Measurements from ENCODE around the gene KCNJ13.

KCNJ13 gene

DNA sequence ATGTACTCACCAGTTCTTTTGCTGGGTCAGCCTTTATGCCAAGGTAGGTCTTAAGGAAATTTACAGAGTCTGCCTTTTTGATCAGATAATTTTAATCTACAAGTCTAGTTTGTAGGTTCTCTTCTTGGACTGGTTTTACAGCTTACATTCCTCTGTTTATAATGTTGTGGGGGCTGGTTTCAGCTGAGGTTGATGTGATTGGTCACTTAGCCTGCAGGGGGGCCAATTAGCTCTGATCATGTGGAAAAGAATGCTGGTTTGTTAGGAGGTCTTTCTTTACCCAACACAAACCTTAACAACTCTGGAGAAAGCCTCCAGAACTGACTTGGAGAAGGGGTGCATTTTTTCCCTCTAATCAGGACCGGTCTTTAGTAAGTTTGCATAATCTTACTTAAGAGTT is at the start of gene KCNJ13:
Gene KCNJ13 (minus strand): TSS at position 131 of the 400 bp plus-strand sequence. CDS start 5,203 bp downstream, outside the sequence.
- no peak for FAIRE-seq

DNA sequence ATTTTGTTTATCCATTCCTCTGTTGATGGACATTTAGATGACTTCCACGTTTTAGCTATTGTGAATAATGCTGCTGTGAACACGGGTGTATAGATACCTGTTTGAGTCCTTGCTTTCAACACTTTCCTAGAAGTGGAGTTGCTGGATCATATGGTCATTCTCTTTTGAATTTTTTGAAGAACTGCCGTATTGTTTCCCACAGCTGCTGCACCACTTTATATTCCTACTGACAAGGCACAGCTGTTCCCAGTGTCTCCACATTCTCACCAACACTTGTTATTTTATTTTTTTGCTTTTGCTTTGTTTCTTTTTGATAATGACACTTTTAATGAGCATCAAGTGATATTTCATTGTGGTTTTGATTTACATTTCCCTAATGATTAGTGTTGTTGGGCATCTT is 41.4 kb upstream of the KCNJ13 start:
- FAIRE-seq: no peak

DNA sequence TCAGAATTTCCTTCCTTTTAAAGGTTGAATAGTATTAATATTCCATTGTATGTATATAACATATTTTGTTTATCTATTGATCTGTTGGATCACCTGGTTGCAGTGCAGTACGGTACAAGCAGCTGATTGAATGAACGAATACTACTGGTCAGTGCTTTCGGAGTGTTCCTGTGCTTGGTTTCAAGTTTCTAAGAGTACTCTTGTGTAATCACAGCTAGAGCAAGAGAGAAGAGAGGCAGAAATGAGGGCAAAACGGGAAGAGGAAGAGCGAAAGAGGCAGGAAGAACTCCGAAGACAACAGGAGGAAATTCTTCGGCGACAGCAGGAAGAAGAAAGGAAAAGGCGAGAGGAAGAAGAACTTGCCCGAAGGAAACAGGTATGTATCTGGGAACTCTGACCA is 40.3 kb upstream of the KCNJ13 start:
- no peak for FAIRE-seq

DNA sequence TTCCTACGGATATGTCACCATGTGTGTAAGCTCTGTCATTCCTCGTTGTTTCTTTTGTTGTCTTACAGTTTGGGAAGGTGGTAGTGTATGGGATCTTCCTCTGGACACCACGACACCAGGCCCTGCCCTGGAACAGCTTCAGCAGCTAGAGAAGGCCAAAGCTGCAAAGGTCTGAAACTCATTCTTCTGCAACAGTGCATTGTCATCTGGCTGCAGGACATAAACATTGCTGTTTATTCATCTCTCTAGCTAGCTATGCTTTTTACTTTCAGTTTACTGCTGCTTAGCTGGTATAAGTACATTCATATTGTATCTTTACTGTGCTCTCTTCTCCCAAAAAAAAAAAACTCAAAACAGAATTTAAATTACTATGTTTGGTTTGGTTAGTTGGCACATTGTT is 39.2 kb upstream of the KCNJ13 start:
- no peak for FAIRE-seq

- peak; percentile 55 for FAIRE-seq
Measured at GRCh38 chr2:232810444-232810843, 34.1 kb upstream of the KCNJ13 start.

GRCh38 chr2:232809349-232810124 is 33.2 kb upstream of the KCNJ13 start:
- no peak for FAIRE-seq

DNA sequence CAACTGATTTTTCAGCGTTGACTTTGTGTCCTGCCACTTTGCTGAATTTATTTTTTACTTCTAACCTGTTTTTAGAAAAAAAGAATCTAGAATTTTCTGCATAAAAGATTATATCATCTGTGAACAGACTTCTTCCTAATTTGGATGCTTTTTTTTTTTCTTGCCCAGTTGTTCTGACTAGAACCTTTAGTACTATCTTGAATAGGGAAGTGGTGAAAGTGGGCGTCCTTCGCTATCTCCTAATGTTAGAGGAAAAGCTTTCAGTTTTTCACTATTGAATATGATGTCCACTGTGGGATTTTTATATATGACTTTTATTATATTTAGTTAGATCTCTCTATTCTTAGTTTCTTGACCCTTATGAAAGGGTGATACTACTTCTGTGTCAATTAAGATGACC is 25.7 kb upstream of the KCNJ13 start:
- peak; percentile 17 for FAIRE-seq

DNA sequence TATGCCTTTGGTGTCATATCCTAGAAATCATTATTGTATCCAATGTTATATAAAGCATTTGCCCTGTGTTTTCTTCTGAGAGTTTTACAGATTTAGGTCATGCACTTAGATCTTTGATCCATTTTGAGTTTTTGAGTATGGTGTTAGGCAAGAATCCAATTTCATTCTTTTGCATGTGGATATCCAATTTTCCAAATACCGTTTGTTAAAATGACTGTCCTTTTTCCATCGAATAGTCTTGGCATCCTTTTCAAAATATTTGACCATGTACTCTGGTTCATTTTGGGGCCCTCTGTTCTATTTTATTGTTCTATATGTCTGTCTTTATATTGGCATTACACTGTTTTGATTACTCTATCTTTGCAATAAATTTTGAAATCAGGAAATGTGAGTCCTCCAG is 23.8 kb upstream of the KCNJ13 start:
- no peak for FAIRE-seq

GRCh38 chr2:232798187-232798586 is 21.8 kb upstream of the KCNJ13 start:
- no peak for FAIRE-seq

DNA sequence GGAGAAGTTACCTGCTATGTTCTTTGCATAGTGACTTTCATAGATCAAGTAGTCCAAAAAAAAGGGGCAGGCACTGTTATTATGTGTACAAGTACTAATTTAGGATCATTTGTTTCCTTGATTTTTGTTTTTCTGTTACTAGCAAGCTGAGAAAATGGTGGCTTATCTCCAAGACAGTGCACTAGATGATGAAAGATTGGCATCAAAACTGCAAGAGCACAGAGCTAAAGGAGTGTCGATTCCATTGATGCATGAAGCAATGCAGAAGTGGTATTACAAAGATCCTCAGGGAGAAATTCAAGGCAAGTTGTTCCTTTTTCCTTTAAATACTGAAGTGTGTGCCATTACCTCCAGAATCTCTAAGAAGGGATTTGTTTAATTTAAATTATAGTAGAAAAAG is 19.6 kb upstream of the KCNJ13 start:
- FAIRE-seq: no peak

GRCh38 chr2:232794981-232795380 is 18.6 kb upstream of the KCNJ13 start:
- FAIRE-seq: no peak

GRCh38 chr2:232793271-232793670 is 16.9 kb upstream of the KCNJ13 start:
- FAIRE-seq: no peak

DNA sequence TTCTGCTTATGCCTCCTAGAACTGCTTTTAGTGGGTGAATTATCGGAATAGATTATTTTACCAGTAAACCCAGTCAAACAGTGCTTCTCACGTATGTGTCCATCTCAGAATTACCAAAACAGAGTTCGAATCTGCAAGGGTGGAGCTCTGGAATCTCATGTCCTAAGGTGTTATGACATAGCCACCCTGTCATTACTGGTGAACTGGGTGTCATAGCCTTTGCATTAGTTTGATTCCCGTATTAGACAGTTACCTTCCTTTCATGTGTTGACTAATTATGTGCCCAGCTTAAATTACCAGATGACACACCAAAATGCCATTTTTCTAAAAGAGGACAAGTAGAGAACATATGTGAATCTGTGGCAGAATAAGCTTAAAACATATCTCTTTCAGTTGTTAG is 15.2 kb upstream of the KCNJ13 start:
- no peak for FAIRE-seq

GRCh38 chr2:232789082-232789481 is 12.7 kb upstream of the KCNJ13 start:
- FAIRE-seq: peak; percentile 43

- no peak for FAIRE-seq
Measured at GRCh38 chr2:232787806-232788205, 11.4 kb upstream of the KCNJ13 start.

GRCh38 chr2:232783278-232783677 is 6.9 kb upstream of the KCNJ13 start:
- no peak for FAIRE-seq

DNA sequence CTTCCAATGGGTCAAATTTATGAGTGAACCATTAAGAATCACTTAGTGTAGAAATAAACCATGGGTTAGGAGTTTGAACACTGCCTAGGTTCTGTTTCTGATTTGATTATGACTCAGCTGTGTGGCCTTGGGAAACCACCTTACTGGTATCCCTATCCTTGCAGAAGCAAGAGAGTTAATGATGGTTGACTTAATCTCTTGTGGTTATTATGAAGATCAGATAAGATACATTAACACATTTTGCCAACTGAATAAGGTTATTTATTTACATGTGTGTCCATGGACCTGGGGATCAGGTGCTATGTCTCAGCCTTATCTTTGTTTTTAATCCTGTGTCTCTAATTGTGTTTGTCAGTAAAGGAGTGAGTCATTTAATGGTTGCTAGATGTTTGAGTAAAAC is 5.4 kb upstream of the KCNJ13 start:
- peak; percentile 99 for FAIRE-seq

DNA sequence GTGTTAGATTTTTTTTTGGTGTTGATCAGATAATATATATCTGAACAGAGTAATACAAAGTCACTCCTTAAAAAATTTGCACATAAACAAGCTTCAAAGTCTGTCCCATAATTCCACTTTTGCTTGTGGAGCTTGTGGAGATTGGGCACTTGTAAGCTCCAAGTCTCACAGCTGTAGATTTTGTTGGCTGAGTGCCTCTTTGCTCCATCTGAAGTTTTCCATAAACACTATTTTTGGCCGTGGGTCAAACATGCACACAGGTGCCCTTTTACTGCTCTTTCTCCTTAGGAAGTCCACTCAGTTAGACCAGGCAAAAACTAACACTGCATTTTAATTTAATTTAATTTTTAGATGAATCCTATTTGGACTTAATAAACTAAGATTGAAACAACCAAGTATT is 3.6 kb upstream of the KCNJ13 start:
- FAIRE-seq: no peak

DNA sequence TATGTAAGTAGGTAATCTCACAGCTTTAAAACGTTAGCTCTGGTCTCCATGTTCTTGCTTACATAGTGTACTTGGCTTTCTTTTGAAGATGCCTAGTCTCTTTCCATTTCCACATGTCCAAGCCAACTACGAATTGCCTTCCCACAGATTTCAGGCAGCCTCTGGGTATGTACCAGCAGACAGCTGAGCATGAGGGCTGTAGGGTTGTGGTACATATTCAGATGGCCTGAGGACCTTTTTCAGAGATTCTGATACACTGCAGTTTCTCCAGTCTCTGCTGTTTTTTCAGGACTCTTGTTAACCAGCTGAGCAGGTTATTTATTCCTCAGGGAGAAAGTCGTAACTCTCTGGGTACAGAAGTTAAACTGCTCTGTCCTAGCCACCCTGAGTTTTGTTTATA is 3.1 kb upstream of the KCNJ13 start:
- no peak for FAIRE-seq

GRCh38 chr2:232777276-232777675 is 911 bp upstream of the KCNJ13 start:
- FAIRE-seq: no peak

DNA sequence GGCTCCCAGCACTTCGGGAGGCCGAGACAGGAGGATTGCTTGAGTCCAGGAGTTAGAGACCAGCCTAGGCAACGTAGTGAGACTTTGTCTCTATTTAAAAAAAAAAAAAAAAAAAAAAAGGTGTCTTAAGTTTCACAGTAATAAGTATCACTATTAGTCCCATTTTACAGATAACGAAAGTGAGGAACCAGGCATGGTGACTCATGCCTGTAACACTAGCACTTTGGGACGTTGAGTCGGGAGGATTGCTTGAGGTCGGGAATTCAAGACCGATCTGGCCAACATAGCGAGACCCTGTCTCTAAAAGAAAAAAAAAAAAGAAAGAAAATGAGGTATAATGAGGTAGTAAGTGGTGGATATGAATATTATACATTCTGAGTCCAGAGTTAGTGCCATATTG is 2.5 kb downstream of the KCNJ13 start:
- FAIRE-seq: no peak

- FAIRE-seq: no peak
Measured at GRCh38 chr2:232772531-232772930, 3.8 kb downstream of the KCNJ13 start.

- no peak for FAIRE-seq
Measured at GRCh38 chr2:232771870-232772269, 4.5 kb downstream of the KCNJ13 start.

DNA sequence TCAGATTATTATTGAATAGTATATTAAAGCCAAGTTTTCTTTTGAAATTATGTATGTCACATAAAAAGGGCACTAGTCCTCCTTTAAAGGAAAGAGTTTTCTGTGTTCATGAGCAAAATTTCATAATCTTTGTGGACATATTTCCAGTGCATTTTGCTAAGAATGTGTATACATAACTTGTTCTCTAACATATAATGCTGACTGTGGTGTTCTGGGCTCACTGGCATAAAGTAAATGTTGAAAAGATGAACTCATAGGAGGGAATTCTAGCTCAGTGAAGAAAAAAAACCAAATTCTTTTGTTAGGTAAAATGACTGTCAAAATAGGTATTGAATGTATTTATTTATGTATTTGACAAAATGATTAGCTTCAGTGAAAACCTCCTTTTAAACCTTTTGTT is 6.2 kb downstream of the KCNJ13 start:
- no peak for FAIRE-seq

DNA sequence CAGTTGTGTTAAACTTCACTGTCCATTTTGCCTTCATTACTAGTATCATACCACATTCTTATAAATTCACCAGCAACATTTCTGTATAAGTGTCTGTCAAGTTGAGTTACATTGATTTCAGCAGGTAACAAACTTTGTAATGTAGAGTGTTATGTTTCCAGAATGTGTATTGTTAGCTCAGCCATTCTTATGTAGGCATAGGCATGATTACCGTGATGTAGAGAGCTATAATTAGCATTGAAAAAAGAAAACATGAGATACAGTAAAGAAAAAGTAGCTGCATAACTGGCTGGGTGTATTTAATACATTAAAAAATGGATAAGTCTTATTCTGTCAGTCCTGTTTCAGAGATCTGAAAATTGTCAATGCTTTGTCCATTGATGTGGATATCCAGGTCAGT is 8.5 kb downstream of the KCNJ13 start:
- peak; percentile 33 for FAIRE-seq
